Measurements from ENCODE around the gene DCD. TPM values are rescaled to one million over a fixed set of nuclear protein-coding genes. Genes with fewer than 3 reads are reported as not detected.

Gene DCD, protein sequence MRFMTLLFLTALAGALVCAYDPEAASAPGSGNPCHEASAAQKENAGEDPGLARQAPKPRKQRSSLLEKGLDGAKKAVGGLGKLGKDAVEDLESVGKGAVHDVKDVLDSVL
- not detected in 2 replicates for total RNA-seq

GRCh38 chr12:54648265-54648664, at the start of gene DCD:
Gene DCD (minus strand): TSS chr12:54648365. CDS start chr12:54648303, 62 bp downstream.

DNA sequence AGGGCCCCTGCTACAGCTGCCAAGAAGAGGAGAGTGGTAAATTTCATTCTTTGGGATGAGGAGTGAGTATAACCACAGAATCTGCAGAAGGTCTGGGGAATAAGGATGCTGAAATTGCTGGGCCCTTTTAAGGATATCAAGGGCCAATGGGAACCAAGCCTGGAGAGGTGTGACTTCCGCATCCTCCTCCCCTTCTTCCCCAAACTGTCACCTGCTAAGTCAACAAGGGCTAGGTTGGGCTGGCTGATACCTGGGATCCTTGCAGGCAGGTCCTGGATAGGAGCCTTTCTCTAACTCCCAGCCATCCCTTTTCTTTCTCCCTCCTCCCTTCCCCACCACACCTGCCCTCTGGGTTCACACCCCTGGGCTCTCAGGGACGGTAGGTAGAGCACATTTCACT, 13.4 kb downstream of the DCD start, which contains the start of gene LACRT:
LACRT (minus strand) TSS at position 101 of the 400 bp plus-strand sequence; CDS start at position 47, 54 bp downstream.

Other genes starting within 250 kb of the DCD start
- 319 and 321 TPM in 2 replicates for gene ITGA5, start 229.1 kb downstream of the DCD start, total RNA-seq
- gene GTSF1, start 174.8 kb downstream of the DCD start, total RNA-seq: 0.50 TPM in 1 of 2 replicates, not detected in the other
- not detected in 2 replicates for gene NCKAP1L, start 150.6 kb downstream of the DCD start, total RNA-seq
- gene PDE1B, start 98.8 kb downstream of the DCD start, total RNA-seq: 0.15 TPM in 1 of 2 replicates, not detected in the other
- not detected in 2 replicates for gene PPP1R1A, start 59.7 kb downstream of the DCD start, total RNA-seq
- not detected in 2 replicates for gene LACRT, start 13.5 kb downstream of the DCD start, total RNA-seq
- not detected in 2 replicates for gene MUCL1, start 206.2 kb upstream of the DCD start, total RNA-seq

Data from smooth muscle cell of trachea (primary cell).